ENCODE data around the gene CDC14A.

Gene CDC14A

DNA sequence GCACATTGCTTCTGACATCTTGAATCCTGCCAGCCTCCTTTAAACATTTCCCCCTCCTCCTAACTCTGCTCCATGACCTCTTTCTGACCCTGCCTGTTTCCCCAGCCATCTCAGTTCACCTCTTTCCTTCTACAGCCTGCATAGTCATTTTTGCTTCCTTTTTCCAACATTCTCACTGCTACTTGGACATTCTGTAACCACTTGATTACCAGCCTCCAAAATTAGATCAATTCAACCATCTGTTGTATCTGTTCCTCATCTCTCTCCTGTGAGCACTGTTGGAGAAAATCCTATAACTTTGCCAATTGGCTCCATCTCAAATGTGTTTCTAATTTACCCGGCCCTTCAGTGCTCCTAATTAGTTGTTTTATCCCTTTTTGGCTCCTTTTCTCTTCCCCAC lies 158.1 kb downstream of the CDC14A start:
- TF ChIP-seq CTCF (IDR thresholded peaks at IDR 0.05; ENCODE audit: low read depth, low read length, missing control alignments) = no peak
- no peak for DNase-seq (ENCODE audit: extremely low read depth, low read depth)

GRCh38 chr1:100511058-100511457 lies 158.8 kb downstream of the CDC14A start:
- DNase-seq (ENCODE audit: extremely low read depth, low read depth) = no peak
- no peak overlapping the region for H3K4me3 ChIP-seq (replicated peaks; ENCODE audit: low read depth, low read length)
- no peak for TF ChIP-seq CTCF (IDR thresholded peaks at IDR 0.05; ENCODE audit: low read depth, low read length, missing control alignments)

More for the DNA sequence above, 158.1 kb downstream of the CDC14A start:
- H3K4me3 ChIP-seq (replicated peaks; ENCODE audit: low read depth, low read length) = no peak overlapping the region

DNA sequence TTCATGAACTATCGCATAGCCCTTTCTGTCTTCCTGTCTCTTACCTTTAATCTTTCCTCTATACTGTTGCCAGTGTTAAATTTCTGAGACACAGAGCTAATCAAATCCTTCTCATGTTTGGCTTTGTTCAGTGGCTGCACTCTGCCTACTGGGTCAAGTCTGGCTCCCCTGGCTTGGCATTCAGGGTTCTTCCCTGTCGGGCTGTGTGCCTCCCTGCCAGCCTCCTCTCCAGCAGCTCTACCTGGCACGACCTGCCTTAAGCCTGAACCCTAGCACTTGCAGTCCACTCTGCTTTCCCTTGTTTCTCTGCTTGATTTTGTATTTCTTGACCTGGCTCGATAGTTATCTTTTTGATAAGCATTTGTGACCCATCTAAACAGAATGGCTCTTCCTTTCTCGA lies 159.5 kb downstream of the CDC14A start:
- no peak for DNase-seq (ENCODE audit: extremely low read depth, low read depth)
- no peak overlapping the region for H3K4me3 ChIP-seq (replicated peaks; ENCODE audit: low read depth, low read length)
- no peak for TF ChIP-seq CTCF (IDR thresholded peaks at IDR 0.05; ENCODE audit: low read depth, low read length, missing control alignments)

- no peak overlapping the region for H3K4me3 ChIP-seq (replicated peaks; ENCODE audit: low read depth, low read length)
- TF ChIP-seq CTCF (IDR thresholded peaks at IDR 0.05; ENCODE audit: low read depth, low read length, missing control alignments) = no peak
Observed at GRCh38 chr1:100512803-100513352, 160.6 kb downstream of the CDC14A start.

GRCh38 chr1:100516857-100517256 lies 164.6 kb downstream of the CDC14A start:
- no peak for DNase-seq (ENCODE audit: extremely low read depth, low read depth)
- no peak overlapping the region for H3K4me3 ChIP-seq (replicated peaks; ENCODE audit: low read depth, low read length)
- TF ChIP-seq CTCF (IDR thresholded peaks at IDR 0.05; ENCODE audit: low read depth, low read length, missing control alignments) = no peak

More at GRCh38 chr1:100512803-100513352, 160.6 kb downstream of the CDC14A start:
- DNase-seq (ENCODE audit: extremely low read depth, low read depth) = no peak

DNA sequence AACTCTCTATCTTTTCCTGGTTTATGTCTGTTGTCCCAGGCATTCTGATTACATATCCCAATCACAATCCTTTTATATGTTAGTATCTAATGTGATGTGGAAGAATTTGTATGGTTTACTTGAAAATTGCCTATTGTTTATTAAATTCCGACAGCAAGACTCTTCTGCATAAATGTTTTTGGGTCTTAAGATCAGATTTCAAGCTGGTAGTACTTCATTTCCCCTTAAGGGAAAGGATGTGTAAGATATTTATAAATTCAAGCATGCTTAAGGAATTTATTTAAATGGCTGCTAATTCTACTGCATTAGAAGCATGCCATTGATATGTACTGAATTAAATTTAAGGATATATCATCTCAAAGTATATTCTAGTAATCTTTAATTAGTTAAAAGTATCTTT lies 165.2 kb downstream of the CDC14A start:
- no peak for TF ChIP-seq CTCF (IDR thresholded peaks at IDR 0.05; ENCODE audit: low read depth, low read length, missing control alignments)
- no peak overlapping the region for H3K4me3 ChIP-seq (replicated peaks; ENCODE audit: low read depth, low read length)
- DNase-seq (ENCODE audit: extremely low read depth, low read depth) = no peak

GRCh38 chr1:100518023-100518422 lies 165.7 kb downstream of the CDC14A start:
- no peak for DNase-seq (ENCODE audit: extremely low read depth, low read depth)
- no peak overlapping the region for H3K4me3 ChIP-seq (replicated peaks; ENCODE audit: low read depth, low read length)
- no peak for TF ChIP-seq CTCF (IDR thresholded peaks at IDR 0.05; ENCODE audit: low read depth, low read length, missing control alignments)

Data from HFF-Myc (cell line).